HG03139 (cell line): ENCODE data around the gene SH3BP4.

Experiments used
- ATAC-seq: cut with Tn5 transposase; IDR thresholded peaks from one replicate; pipeline ENCODE4 v1.9.1; 2021; ENCODE audit not compliant: unreplicated experiment

The SH3BP4 gene

GRCh38 chr2:234964631-234965461 is 13.0 kb downstream of the SH3BP4 start:
- ATAC-seq: no peak

GRCh38 chr2:234966340-234966739 is 14.5 kb downstream of the SH3BP4 start:
- no peak for ATAC-seq

DNA sequence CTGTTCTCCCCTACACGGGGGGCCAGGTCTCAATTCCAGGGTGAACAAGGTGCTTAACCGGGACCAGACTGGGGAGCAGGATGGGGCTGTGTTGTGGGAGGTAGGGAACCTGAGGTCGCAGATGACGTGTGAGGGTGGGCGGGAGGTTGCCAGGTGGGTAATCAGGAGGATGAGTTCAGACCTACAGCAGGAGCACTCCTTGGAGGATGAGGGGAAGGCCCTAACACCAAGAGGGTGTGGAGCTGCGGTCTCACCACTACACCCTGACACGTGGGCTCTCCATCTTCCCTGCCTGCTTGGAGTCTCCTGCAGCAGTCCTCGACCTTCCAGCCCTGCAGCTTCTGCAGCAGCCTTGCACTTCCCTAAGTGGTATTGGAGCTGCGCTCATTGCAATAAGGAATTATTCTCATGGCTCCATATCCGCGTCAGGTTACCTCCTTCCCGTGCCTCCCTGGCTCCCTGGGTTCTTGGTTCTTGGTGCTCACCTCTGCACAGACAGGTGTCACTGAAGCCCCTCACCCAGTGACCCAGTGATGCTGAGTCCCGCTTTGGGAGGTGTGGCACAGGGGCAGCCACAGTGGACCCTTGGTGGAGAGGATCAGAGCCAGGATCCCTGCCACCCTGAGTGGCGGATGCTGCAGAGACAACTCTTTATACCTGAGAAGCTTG is 15.5 kb downstream of the SH3BP4 start:
- no peak for ATAC-seq

DNA sequence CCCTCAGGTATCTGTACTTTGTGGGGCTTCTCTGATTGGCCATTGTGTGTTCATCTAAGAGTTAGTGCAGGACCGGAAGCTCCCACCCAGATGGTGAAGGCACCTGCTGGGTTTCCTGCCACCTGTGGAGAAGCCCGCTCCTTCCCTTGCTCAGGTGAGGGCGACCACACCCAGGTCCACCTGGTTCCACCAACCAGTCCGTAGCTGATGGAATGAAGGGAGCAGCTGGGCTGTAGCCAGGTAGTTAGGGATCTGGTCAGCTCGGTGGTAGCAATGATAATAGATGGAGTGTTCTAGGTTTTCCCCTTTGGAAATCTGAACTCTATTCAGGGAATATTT is 16.0 kb downstream of the SH3BP4 start:
- ATAC-seq: no peak

GRCh38 chr2:234968631-234969305 is 17.0 kb downstream of the SH3BP4 start:
- no peak for ATAC-seq

DNA sequence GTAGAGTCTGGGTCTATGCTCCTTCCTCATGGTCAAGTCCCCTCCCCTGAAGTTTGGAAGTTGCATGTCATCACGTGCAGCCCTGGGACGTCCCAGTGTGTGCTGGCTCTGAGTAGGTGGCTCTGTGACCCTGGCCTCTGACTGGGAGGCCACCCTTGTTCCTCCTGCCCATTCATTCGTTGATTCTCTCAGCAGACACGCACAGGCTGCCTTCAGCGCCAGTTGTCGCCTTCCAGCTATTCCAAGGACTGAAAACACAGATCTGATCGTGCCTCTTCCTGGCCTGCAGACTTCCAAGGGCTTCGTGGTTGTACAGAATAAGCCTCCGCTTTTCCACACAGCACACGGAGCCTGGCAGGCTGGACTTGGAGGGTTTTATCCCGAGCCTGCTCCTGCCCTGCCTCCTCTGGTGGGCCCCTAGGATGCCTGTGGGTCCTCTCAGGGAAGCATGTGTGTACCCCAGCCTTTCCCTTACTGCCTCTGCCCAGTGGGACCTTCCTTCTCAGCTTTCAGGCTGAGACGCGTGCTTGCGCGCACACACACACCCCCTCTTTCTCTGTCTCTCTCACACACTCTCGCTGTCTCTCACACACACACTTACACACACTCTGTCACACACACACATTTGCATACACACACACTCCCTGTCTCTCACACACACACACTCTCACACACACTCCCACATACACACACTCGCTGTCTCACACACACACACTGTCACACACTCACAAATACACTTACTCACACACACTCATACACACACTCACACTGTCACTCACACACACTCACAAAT is 17.7 kb downstream of the SH3BP4 start:
- no peak for ATAC-seq

DNA sequence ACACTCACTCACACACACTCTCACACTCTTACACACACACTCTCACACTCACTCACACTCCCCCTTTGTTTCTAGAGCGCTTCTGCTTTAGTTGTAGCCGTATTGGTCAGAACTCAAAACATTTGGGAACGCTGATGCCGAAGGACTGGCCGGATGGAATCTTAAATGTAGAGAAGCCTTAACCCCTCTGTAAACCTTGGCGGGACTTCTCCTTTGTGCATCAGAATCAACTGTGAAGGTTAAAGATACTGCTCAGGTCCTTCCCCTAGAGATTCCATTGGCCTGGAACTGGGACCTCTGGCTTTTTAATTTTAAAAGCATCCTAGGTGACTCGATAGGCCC is 18.3 kb downstream of the SH3BP4 start:
- no peak for ATAC-seq

DNA sequence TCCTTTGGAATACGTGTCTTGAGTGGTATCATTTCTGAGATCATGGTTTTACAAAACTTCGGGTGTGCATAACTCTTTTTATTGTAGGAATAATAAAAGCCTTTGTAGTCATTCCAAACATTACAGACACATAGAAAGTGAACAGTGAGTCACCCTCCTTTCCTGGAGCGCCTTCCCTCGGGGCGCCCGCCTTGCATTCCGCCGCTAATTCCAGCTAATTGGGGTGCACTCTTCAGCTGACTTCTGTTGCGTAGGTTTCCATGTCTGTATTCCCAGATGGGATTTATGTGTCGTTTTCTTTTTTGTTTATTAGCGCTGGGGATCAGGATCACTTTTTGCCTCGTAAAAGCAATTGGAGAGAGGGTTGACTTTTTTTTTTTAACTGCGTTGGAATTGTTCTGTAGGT is 18.7 kb downstream of the SH3BP4 start:
- no peak for ATAC-seq

GRCh38 chr2:234971496-234971895 is 19.7 kb downstream of the SH3BP4 start:
- no peak for ATAC-seq

GRCh38 chr2:234973008-234973407 is 21.2 kb downstream of the SH3BP4 start:
- ATAC-seq: no peak

- no peak for ATAC-seq
Measured at GRCh38 chr2:234974501-234975385, 22.9 kb downstream of the SH3BP4 start.

DNA sequence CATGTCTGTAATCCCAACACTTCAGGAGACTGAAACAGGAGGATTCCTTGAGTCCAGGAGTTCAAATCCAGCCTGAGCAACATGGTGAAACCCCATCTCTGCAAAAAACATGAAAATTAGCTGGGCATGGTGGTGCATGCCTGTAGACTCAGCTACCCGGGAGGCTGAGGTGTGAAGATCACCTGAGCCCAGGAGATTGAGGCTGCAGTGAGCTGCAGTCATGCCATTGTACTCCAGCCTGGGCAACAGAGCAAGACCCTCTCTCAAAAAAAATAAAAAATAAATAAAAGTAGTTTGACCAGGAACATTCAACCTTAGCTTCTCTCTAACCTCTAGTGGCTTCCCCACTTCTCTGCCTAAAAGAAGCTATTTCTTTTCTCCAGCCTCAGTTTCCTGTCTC is 23.8 kb downstream of the SH3BP4 start:
- no peak for ATAC-seq

GRCh38 chr2:234976479-234977227 is 24.8 kb downstream of the SH3BP4 start:
- no peak for ATAC-seq

- no peak for ATAC-seq
Measured at GRCh38 chr2:234977228-234977679, 25.4 kb downstream of the SH3BP4 start.

DNA sequence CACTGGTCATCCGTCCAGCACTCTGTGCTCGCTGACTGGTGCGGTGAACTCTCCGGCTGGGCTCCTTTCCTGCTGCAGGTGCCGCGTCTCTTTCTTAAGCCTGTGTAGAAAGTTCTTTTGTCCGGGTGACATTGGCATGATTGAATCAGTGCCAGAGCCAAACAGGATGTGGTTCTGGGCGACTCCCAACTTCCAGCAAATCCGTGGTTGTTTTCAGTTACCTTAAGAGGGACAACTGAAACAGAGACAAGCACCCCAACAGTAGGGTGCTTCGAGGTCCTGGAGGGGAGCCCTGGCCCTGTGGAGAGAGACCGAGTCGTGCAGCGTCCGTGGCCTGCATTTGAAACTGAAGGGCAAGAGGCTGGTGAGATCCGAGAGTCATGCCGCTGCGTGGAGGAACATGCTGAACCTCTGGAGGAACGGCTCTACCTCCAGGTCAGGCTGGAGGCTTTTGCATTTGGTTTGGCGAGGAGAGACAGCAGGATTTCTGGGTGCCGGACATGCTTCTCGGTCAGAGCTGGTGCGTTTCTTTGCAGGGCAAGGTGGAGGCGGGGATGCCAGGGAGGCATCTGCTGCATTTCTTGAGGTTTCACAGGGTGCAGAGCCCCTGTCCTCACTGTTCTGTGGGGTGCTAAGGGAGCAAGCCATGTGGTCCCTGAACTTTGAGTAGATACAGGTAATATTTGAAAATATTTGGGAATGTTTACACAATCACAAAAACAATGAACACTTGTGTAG is 26.8 kb downstream of the SH3BP4 start:
- no peak for ATAC-seq

- no peak for ATAC-seq
Measured at GRCh38 chr2:234979204-234980167, 27.7 kb downstream of the SH3BP4 start.

GRCh38 chr2:234980451-234981187 is 28.8 kb downstream of the SH3BP4 start:
- no peak for ATAC-seq
